Measurements from ENCODE around the gene SAFB.

SAFB gene

DNA sequence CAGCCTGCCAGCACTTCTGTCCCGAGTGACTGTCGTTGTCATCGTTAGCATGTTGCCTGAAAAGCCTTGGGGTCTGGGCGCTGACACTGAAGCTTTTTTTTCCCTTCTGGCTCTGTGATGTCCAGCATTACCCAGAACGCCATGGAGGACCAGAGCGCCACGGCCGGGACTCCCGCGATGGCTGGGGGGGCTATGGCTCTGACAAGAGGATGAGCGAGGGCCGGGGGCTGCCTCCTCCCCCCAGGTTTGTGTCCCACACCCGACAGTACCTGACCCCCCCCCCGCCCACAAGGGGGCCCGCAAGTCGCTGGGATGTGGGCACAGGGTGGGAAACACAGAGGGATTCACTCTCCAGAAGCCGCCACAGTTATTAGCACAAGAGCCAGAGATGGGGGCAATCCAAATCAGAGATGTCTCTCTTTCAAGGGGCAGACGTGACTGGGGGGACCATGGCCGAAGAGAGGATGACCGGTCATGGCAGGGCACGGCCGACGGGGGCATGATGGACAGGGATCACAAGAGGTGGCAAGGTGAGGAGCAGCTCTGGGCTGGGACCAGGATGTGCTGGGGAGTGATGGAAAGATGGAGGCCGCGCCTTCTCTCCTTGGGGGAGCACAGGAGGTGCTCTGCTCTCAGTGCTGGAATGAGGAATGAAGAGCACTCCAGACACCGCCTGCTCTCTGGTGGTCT lies 44.2 kb downstream of the SAFB start:
- no peak for DNase-seq (ENCODE audit: low spot score)

DNA sequence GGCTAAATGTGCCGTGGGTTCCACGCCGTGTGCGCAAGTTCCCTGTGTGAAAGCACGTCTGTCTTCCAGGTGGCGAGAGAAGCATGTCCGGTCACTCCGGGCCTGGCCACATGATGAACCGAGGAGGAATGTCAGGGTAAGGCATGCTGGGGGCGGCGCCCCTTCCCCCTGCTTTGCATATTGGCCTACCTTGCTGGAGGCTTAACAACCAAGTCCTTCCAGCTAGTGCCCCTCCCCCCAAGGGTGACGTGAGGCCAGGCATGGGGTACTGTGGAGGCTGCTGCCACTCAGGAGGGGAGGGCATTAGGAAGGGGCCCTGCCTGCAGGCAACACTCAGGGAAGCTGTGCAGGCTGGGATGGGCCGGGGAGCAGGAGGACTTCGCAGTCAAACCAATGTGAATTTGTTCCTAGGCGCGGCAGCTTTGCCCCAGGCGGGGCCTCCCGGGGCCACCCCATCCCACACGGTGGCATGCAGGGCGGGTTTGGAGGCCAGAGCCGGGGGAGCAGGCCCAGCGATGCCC lies 44.9 kb downstream of the SAFB start:
- DNase-seq (ENCODE audit: low spot score) = no peak

DNA sequence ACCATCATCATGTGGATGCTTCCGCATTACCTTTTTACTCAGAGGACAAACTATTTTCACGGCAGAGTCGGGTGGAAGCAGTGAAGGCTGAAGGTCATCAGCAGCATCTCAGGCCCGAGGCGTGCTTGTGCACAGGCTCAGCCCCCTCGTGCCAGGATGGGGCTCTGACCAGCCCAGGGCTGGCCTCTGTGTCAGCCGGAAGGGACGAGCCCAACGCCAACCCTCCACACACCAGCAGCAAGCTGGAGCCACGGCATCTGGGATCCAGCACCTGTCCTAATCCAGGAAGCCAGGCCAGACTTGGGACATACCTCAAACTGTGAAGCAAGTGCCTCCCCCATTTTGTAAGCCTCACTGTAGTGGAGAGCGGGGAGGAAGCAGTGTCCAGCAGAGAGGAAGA lies 46.3 kb downstream of the SAFB start:
- no peak for DNase-seq (ENCODE audit: low spot score)

DNA sequence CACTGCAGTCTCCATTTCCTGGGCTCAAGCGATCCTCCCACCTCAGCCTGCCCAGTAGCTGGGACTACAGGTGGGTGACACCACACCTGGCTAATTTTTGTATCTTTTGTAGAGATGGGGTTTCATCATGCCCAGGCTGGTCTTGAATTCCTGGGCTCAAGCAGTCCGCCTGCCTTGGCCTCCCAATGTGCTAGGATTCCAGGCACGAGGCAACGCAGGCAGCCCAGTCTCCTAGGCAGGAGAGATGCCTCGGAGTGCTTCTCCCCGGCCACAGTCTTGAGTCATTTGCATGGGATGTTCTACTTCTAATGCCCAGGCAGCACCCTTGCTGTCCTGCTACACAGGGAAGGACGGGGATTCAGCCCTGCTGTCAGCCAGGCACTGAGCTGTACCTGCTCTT lies 48.7 kb downstream of the SAFB start:
- no peak for DNase-seq (ENCODE audit: low spot score)

DNA sequence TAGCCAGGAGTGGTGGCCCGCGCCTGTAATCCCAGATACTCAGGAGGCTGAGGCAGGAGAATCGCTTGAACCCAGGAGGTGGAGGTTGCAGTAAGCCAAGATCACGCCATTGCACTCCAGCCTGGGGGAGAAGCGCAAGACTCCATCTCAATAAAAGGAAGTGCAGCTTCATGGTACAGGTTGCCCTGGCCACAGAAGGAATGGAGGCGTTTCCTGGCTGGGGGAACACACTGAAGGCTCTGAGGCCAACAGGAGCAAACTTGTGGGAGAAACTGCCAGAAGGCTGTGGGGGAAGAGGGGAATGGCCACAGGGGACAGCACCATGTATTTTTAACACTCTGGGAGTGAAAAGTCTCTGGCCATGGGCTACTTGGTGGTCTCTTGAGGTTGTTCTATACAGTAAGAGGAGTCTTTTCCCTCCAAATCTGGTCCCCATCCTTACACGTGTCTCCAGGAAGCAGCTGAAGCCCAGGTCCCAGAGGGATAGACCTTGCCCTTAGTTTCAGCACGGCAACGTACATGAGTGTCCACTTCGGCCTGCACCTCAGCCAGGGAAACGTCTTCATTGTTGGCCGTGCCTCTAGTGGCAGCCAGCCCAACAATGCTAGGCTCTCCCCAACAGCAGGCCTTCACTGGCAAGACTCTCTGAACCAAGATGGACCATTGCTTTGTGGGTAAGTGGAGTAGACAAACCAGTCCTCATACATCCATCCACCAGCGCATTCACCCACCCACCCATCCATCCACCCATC lies 50.0 kb downstream of the SAFB start:
- DNase-seq (ENCODE audit: low spot score) = no peak

DNA sequence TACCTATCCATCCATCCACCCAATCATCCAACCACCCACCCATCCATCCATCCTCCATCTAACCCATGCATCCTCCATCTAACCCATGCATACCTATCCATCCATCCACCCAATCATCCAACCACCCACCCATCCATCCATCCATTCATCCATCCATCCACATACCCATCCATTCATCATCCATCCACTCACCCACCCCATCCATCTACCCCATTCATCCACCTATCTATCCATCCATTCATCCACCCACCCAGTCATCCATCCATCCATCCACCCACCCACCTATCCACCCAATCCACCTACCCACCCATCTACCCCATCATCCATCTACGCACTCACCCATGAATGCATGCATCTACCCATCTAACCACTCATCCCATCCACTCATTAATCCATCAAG lies 50.9 kb downstream of the SAFB start:
- no peak for DNase-seq (ENCODE audit: low spot score)

DNA sequence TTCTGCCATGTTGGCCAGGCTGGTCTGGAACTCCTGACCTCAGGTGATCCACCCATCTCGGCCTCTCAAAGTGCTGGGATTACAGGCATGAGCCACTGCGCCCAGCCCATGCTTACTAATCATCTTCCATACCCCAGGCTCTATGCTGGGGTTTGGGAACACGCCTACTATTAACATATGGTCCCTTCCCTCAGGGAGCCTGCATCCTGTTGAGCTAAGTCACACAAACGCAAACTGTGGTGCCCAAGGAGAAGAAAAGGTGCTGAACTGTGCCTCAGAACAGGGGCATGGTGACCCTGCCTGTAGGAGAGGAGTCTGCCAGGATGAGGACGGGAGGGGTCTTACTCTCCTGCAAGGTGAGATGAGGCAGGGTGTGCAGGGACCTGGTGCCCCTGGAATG lies 51.8 kb downstream of the SAFB start:
- DNase-seq (ENCODE audit: low spot score) = no peak

DNA sequence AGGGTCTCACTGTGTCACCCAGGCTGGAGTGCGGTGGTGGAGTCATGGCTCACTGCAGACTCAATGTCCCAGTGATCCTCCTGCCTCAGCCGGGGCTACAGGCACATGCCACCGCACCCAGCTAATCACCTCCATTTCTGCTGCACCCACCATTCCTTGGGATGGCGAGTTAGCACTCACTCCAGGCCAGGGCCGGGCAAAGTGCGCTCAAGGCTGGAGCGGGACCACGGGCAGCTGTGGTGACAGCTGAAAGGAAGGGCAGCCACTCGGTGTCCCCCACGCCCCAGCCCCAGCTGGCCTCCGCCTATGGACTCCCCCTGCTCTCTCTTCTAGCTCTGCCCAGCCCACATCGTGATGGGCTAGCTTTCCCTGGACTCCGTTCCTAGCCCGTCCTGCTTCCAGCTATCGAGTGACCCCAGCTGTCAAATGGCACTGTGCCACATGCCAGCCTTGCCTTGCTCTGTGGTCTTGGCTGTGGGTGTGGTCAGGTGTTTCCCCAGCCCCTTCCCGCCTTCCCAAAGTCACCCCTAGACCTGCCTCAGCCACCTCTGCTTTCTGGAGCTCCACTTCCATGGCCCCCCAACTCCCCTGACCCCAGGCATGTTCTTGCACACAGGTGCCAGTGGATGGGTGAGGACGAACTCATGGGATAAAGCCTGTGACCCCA lies 53.4 kb downstream of the SAFB start:
- DNase-seq (ENCODE audit: low spot score) = no peak

DNA sequence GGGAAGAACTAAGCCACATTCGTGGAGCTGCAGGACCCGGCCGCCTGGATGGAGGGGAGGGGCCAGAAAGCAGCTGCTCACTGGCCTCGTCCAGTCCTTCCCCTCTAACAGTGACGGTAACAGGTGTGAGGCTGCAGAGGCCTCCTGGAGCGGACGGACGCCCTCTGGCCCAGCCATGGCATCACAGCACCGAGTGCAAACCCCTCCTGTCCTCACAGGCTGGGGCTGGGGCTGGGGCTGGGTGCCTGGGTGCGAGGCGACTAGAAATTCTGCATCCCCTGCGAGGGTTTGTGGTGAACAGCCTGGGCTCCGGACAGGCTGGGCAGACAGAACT lies 53.9 kb downstream of the SAFB start:
- no peak for DNase-seq (ENCODE audit: low spot score)

DNA sequence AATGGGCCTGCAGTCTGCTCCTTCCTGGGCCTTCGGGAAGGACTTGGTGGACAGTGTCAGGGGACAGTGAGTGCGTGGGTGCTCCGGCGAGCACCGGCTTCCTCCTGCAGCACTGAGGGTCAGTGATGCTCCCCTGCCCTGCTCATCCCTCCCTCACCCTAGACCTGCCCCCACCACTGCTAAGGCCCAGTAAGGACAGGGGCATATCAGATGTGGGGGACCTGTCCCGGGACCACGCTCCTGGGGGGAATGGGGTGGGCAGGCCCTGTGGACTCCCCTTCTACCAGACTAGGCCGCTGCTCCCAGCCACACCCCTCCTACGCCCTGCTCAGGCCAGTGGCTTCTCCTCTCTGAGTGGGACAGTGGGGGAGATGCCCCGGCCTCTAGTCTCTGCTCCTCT lies 54.3 kb downstream of the SAFB start:
- DNase-seq (ENCODE audit: low spot score) = no peak

DNA sequence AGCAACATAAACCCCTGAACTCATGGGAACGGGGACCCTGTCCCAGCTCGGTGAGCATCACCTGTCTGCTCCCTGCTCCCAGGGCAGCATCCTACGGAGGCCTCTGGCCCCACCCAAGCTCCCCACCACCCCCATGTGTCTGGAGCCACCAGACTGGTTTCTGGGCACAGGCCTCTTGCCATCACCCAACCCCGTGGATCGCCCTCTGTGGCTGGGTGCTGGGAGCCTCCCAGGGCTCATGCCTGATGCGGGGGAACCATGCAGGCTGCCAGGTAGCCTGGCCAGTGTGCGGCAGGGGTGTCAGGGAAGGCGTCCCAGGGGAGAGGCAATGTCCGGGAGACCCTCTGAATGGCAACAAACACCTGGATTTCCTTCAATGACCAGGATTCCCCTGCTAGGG lies 54.7 kb downstream of the SAFB start:
- no peak for DNase-seq (ENCODE audit: low spot score)

DNA sequence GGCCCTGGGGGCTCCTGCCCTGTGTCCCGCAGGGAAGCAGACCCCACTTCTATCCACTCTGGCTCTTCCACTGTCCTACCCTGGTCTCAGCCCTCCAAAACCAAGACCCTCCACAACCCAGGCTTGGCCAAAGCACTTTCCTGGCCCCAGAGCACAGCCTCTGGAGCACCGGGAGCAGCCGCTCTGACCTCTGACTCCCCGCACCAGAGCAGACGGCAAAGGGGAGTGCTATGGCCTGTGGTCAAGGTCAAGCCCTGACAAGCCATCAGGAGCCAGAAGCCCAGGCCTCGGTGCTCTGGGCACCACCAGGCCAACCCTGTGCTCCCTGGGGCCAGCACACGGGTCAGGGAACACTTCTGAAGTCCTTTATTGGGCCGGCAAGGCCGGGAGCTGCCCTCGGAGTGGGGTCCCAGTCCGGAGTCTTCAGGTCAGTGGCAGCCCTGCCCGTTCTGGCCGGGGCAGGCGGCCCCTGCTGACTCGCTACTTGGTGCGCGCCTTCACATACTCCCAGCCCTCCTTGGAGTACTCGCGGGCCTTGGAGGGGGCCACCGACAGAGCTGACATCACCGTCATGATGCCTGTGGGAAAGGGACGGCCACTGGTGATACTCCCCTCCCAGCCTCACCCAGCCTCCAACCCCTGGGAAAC lies 55.3 kb downstream of the SAFB start:
- DNase-seq (ENCODE audit: low spot score) = no peak

DNA sequence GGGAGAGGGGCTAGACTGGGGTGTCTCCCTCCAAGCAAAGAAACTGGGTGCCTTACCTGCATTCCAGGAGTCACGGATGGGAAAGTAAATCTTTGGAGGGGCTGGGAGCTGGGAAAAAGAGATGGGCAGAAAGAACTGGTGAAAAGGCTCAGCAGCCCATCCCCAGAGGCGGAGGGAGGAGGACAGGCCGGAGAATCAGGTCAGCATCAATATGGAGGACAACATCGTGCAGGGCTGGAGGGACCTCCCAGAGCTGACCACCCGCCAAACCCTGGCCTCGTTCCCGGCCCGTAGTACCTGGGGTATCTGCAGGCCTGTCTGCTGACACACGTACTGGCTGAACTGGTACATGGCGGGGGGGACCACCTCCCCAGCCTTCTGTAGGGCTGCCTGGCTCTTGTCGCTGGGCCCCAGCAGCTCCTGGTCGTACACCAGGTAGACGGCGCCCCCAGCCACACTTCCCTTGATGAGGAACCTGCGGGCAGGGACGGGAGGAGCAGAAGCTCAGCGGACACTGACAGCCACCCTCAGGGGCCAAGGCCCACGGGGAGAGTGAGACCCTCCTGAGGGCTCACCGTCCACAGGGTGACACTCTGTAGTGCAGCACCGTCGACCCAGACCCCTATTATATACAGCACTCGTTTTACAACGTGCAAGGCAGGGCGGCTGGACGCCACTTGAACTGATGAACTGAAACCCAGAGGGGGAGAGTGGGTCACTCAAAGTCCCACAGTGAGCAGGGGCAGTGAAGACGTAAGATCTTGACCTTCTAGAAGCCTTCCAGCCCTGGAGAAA lies 56.6 kb downstream of the SAFB start:
- DNase-seq (ENCODE audit: low spot score) = peak; percentile 31

DNA sequence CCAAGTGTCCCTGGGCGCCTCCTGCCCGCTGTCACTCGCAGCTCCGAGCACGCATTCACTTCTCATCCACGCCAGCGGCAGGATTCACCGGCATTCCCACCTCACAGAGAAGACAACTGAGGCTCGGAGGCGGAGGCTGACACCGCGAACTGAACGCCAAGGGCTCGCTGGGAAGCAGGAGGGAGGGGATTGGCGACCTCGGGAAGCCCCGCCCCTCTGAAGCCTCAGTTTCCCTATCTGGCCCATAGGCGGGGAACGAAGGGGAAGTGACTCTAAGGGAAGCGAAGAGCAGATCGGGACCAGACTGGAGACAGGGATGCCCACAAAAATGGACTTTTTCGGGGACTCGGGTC lies 57.2 kb downstream of the SAFB start:
- DNase-seq (ENCODE audit: low spot score) = peak; percentile 57

DNA sequence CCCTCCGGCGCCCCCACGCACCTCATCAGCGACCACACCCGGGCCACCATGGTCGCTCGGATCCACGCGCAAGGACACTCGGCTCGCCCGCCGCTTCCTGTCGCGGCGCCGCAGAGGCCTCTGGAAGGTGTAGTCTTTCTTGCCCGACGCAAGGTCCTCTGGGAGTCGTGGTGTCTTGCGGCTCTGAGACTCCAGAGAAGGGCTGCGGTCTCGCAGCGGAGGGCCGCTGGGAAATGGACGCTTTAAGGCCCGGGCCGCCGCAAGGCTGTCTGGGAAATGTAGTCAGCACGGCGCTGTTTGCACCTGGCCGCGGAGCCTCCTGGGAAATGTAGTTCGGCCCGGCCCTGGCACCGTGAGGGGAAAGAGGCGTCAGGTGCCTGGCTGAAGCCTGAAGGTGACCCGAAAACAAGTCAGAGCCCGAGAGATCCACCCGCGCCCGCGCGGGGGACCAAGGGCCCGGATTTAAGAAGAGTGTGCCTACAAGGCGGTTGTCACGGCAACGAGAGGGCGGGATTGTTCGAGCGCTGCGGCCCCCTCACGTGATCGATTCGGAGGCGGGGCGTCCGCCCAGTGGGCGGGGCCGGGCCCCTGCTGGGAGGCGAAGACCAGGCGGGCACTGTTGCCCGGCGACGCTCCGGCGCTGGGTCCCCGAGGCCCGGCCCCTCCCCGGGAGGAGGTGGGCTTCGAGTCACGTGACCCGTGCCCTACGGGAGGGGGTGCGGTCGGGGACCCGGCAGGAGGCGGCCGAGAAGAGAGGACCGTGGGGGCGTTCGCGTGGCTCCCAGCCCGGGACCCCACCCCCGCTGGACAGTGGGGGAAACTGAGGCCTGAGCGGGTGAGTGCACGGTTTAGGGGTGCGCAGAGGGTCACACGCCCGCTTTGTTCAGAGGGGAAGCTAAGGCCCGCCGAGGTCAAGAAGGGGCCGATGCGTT lies 57.8 kb downstream of the SAFB start, which contains the start of the genes HSD11B1L and MICOS13:
TSS of gene HSD11B1L (plus strand) at position 591 of the 932 bp plus-strand sequence. CDS start 3,806 bp downstream, outside the sequence.
TSS of gene MICOS13 (minus strand) at position 80 of the 932 bp plus-strand sequence. CDS start at position 50, 30 bp downstream.
- peak; percentile 98 for DNase-seq (ENCODE audit: low spot score)

DNA sequence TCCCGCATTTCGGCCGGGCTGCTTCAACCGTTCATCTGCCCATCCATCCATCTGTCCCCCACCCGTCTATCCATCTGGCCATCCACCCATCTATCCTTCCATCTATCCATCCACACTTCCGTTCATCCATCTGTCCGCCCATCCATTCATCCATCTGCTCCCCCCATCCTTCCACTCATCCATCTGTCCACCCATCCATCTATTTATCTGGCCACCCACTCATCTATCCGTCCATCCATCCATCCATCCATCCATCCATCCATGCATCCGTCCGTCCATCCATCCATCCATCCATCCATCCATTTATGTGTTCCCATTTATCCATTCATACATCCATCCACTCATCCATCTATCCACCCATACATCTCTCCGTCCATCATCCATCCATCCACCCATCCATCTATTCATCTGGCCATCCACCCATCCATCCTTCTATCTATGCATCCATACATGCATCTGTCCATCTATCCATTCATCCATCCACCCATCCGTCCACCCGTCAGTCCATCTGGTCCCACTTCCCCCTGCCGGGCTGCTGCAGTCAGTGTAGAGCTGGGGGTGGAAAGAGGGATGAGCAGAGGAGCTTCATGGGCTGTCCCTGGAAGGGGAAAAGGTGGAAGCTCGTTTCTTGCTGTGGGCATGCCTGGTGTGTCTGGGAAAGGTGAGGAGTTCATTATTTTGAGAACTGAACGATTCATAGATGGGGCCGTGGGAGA lies 58.7 kb downstream of the SAFB start:
- DNase-seq (ENCODE audit: low spot score) = no peak

DNA sequence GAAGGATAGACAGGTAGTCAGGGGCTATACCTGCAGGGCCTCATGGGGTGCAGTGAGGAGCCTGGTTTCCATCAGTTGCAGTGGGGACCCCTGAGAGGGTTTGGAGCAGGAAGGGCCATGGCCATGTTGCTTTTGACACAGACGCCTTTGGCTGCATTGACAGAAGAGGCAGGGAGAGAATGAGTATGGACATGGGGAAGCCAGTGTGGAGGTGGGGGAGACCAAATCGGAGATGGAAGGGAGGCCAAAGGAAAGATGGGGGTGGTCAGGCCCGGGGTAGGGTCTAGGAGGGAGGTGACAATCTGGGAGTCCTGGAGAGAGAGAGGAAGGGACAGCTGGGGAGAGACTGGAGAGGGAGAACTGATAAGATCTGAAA lies 59.2 kb downstream of the SAFB start:
- DNase-seq (ENCODE audit: low spot score) = no peak

DNA sequence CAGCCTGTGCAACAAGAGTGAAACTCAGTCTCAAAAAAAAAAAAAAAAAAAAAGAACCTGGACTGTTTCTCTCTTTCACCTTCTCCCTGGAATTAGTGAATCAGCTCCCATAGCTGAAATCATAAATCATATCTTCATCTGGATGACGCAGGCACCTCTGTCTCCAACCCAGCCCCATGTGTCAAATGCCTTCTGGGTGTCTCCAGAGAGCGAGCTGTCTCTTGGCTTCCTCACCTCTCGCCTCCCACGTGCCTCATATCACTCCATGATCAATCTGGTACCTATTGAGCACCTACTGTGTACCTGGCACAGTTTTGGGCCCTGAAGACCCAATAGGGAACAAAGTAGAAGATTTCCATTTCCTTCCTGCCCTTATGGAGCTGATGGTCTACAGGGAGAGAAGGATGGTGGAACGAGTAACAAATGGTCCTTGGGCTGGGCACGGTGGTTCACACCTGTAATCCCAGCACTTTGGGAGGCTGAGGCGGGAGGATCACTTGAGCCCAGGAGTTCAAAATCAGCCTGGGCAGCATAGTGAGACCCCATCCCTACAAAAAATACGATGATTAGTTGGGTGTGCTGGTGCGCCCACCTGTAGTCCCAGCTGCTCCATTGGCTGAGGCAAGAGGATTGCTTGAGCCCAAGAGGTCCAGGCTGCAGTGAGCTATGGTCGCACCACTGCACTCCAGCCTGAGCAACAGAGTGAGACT lies 60.4 kb downstream of the SAFB start:
- DNase-seq (ENCODE audit: low spot score) = no peak

DNA sequence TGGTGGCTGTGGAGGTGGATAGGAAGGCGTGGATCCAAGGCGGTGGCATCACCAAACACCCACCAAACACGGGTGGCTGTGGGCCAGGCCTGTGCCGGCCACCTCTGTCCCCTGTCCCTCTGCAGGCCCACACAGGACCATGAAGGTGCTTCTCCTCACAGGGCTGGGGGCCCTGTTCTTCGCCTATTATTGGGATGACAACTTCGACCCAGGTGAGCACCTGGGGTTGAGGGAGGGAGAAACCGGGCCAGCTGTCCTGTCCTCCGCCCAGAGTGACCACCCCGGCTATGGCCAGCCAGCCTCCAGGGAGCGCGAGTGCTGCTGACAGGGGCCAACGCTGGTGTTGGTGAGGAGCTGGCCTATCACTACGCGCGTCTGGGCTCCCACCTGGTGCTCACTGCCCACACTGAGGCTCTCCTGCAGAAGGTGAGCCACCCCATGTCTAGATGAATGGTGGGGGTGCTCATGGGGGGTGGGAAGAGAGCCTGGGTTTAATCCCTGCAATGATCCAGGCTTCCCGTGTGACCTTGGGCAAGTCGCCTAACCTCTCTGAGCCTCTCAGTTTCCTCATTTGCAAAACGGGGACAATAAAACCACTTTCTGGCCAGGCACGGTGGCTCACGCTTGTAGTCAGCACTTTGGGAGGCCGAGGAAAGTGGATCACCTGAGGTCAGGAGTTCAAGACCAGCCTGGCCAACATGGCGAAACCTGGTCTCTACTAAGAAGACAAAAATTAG lies 62.0 kb downstream of the SAFB start:
- DNase-seq (ENCODE audit: low spot score) = no peak

Measured in D341Med (cell line).